H1 (cell line): Measurements from ENCODE around the gene DECR2. TPM values are rescaled to one million over a fixed set of nuclear protein-coding genes. Genes with fewer than 3 reads are reported as not detected.

ENCODE experiments used
- CTCF ChIA-PET: fragments of 300-600 bp; sonication (Branson Sonifier 250); formaldehyde crosslinking; loops from one replicate; lab custom pipeline; 2021; ENCODE audit not compliant: partially characterized antibody; lab: Charles Lee
- POLR2A ChIA-PET: fragments of 300-600 bp; sonication (Branson Sonifier 250); formaldehyde crosslinking; loops from one replicate; lab custom pipeline; 2021; ENCODE audit warnings: inconsistent platforms; ENCODE audit not compliant: partially characterized antibody; lab: Charles Lee
- DNase-seq, 2 experiments: peaks; one replicate each; pipeline versions ENCODE4 v3.0.0 to v3.0.0-alpha.2; 2010 to 2022; ENCODE audit warnings: low spot score in 2 of 2, low read depth in 1 of 2, mixed read lengths in 1 of 2
- FAIRE-seq: peaks from 2 replicates; lab custom pipeline; 2011; peaks lifted over from hg19 to GRCh38; lab: Jason Lieb, UNC
- H2AFZ ChIP-seq: 2 replicates; pipeline ENCODE4 v1.8.1; 2012; ENCODE audit warnings: low read length, inconsistent platforms
- H2AK5ac ChIP-seq: 2 replicates; pipeline ENCODE4 v1.6.1; 2013; ENCODE audit warnings: low read depth, low read length
- H2BK120ac ChIP-seq: replicated peaks from 2 replicates; pipeline ENCODE3; 2013; ENCODE audit warnings: low read depth, low read length, inconsistent platforms
- H2BK12ac ChIP-seq: 2 replicates; pipeline ENCODE4 v1.6.1; 2013; ENCODE audit warnings: low read depth, low read length
- H2BK15ac ChIP-seq: 2 replicates; pipeline ENCODE4 v1.6.1; 2013; ENCODE audit warnings: low read length
- H2BK20ac ChIP-seq: 2 replicates; pipeline ENCODE4 v1.6.1; 2013; ENCODE audit warnings: low read length
- H2BK5ac ChIP-seq: 2 replicates; pipeline ENCODE4 v1.6.1; 2013; ENCODE audit warnings: low read depth, low read length
- H3K14ac ChIP-seq: 2 replicates; pipeline ENCODE4 v1.6.1; 2013; ENCODE audit warnings: inconsistent platforms; ENCODE audit not compliant: insufficient read length
- H3K18ac ChIP-seq: 2 replicates; pipeline ENCODE4 v1.6.1; 2013; ENCODE audit warnings: low read length; ENCODE audit errors: extremely low read depth
- H3K23ac ChIP-seq: 2 replicates; pipeline ENCODE4 v1.6.1; 2013; ENCODE audit warnings: inconsistent platforms; ENCODE audit not compliant: insufficient read length
- H3K23me2 ChIP-seq: 2 replicates; pipeline ENCODE4 v1.6.1; 2013; ENCODE audit warnings: low read depth, low read length
- H3K27ac ChIP-seq: 2 replicates; pipeline ENCODE4 v1.6.1; 2011; ENCODE audit warnings: low read depth, low read length, inconsistent platforms
- H3K27me3 ChIP-seq, 4 experiments: replicated peaks in 1 of 4; 1 replicate in 1 of 4; 2 replicates in 3 of 4; pipeline versions ENCODE4 v1.6.1 to v1.8.1; 2011 to 2013; ENCODE audit warnings: low read length in 3 of 4, mild to moderate bottlenecking in 3 of 4, inconsistent platforms in 2 of 4, mixed read lengths in 2 of 4, moderate library complexity in 1 of 4; ENCODE audit not compliant: control insufficient read depth in 3 of 4, insufficient read depth in 3 of 4; ENCODE audit errors: extremely low read depth in 1 of 4
- H3K36me3 ChIP-seq, 4 experiments: 2 replicates each; pipeline versions ENCODE4 v1.6.1 to v1.8.1; 2011 to 2013; ENCODE audit warnings: mild to moderate bottlenecking in 4 of 4, low read length in 3 of 4, moderate library complexity in 2 of 4, control low read depth in 1 of 4, inconsistent platforms in 1 of 4; ENCODE audit not compliant: insufficient read depth in 4 of 4, control insufficient read depth in 2 of 4
- H3K4ac ChIP-seq: replicated peaks from 2 replicates; pipeline ENCODE3; 2013; ENCODE audit warnings: low read length, low read depth, mixed read lengths, inconsistent platforms; ENCODE audit not compliant: insufficient read length
- H3K4me1 ChIP-seq, 4 experiments: replicated peaks in 1 of 4; 1 replicate in 1 of 4; 2 replicates in 3 of 4; pipeline versions ENCODE4 v1.6.1 to v1.8.1; 2011 to 2013; ENCODE audit warnings: low read length in 3 of 4, inconsistent platforms in 2 of 4, mixed read lengths in 1 of 4; ENCODE audit not compliant: insufficient read depth in 4 of 4, control insufficient read depth in 3 of 4
- H3K4me2 ChIP-seq, 2 experiments: 2 replicates each; pipeline versions ENCODE4 v1.6.1 to v1.8.1; 2011 to 2013; ENCODE audit warnings: low read depth in 2 of 2, low read length in 2 of 2, control low read depth in 1 of 2, inconsistent platforms in 1 of 2, mild to moderate bottlenecking in 1 of 2; ENCODE audit not compliant: insufficient read depth in 1 of 2
- H3K4me3 ChIP-seq, 4 experiments: fragments of 200-600, 300-600 bp in 1 of 4; sonication (generic), shearing (Covaris generic), sonication (Bioruptor Twin) in 1 of 4; 2 replicates each; pipeline versions ENCODE4 v1.5.1 to v1.8.1; 2011 to 2016; ENCODE audit warnings: low read length in 4 of 4, low read depth in 3 of 4, control low read depth in 2 of 4, inconsistent platforms in 2 of 4, mild to moderate bottlenecking in 2 of 4, mixed read lengths in 1 of 4, moderate library complexity in 1 of 4; ENCODE audit not compliant: insufficient read depth in 2 of 4; ENCODE audit errors: extremely low read depth in 1 of 4
- H3K56ac ChIP-seq: replicated peaks from 2 replicates; pipeline ENCODE3; 2013; ENCODE audit warnings: low read depth, mild to moderate bottlenecking, mixed read lengths, low read length, inconsistent platforms; ENCODE audit not compliant: insufficient read length
- H3K79me1 ChIP-seq: 2 replicates; pipeline ENCODE4 v1.6.1; 2013; ENCODE audit warnings: low read depth, low read length, control low read depth
- H3K79me2 ChIP-seq, 2 experiments: 2 replicates each; pipeline versions ENCODE4 v1.6.1 to v1.8.1; 2012 to 2013; ENCODE audit warnings: low read length in 2 of 2, mild to moderate bottlenecking in 2 of 2, inconsistent platforms in 1 of 2; ENCODE audit not compliant: insufficient read depth in 2 of 2, control insufficient read depth in 1 of 2
- H3K9ac ChIP-seq, 4 experiments: replicated peaks in 1 of 4; 1 replicate in 1 of 4; 2 replicates in 3 of 4; pipeline versions ENCODE4 v1.6.1 to v1.8.1; 2011 to 2013; ENCODE audit warnings: low read depth in 3 of 4, low read length in 3 of 4, control low read depth in 2 of 4, mild to moderate bottlenecking in 2 of 4, moderate library complexity in 2 of 4, inconsistent platforms in 1 of 4; ENCODE audit errors: extremely low read depth in 1 of 4
- H3K9me3 ChIP-seq, 2 experiments: 2 replicates each; pipeline versions ENCODE4 v1.6.1 to v1.8.1; 2012 to 2013; ENCODE audit warnings: mild to moderate bottlenecking in 2 of 2, moderate library complexity in 2 of 2, control low read depth in 1 of 2, inconsistent platforms in 1 of 2, low read depth in 1 of 2, low read length in 1 of 2, mixed read lengths in 1 of 2; ENCODE audit not compliant: insufficient read depth in 2 of 2
- H4K20me1 ChIP-seq, 2 experiments: replicated peaks in 1 of 2; 2 replicates each; pipeline versions ENCODE3 to v1.8.1; 2011 to 2013; ENCODE audit warnings: inconsistent platforms in 2 of 2, low read length in 2 of 2, mild to moderate bottlenecking in 1 of 2; ENCODE audit not compliant: insufficient read depth in 2 of 2, control insufficient read depth in 1 of 2
- H4K5ac ChIP-seq: 2 replicates; pipeline ENCODE4 v1.6.1; 2013; ENCODE audit warnings: low read length, low read depth, mixed read lengths, inconsistent platforms; ENCODE audit not compliant: insufficient read length
- H4K8ac ChIP-seq: 2 replicates; pipeline ENCODE4 v1.8.0; 2013; ENCODE audit warnings: mild to moderate bottlenecking, moderate library complexity, low read length, inconsistent platforms; ENCODE audit not compliant: insufficient read depth; ENCODE audit errors: extremely low read depth
- H4K91ac ChIP-seq: replicated peaks from 2 replicates; pipeline ENCODE3; 2013; ENCODE audit warnings: low read length, mixed read lengths, inconsistent platforms; ENCODE audit not compliant: insufficient read length
- BRCA1 ChIP-seq: IDR thresholded peaks from 2 replicates; pipeline ENCODE4 v1.6.1; 2012; ENCODE audit warnings: low read depth, low read length, improper control_type of control experiment
- CBX5 ChIP-seq: fragments of 300-800, 300-1000 bp; sonication (generic); IDR thresholded peaks from 2 replicates; pipeline ENCODE4 v1.7.1; 2016; ENCODE audit warnings: antibody characterized with exemption, low read length, low read depth
- JUN ChIP-seq: IDR thresholded peaks from 2 replicates; pipeline ENCODE4 v1.6.1; 2011; ENCODE audit warnings: low read depth, mild to moderate bottlenecking, improper control_type of control experiment, low read length
- RNF2 ChIP-seq: fragments of 200-900, 300-1000 bp; sonication (generic); IDR thresholded peaks from 2 replicates; pipeline ENCODE4 v1.7.1; 2016; ENCODE audit warnings: borderline replicate concordance, low read depth, mild to moderate bottlenecking, antibody characterized with exemption, low read length; ENCODE audit not compliant: poor library complexity, severe bottlenecking; ENCODE audit errors: missing control alignments
- TEAD4 ChIP-seq: IDR thresholded peaks from 2 replicates; pipeline ENCODE4 v1.6.1; 2012; ENCODE audit warnings: low read depth, low read length, inconsistent platforms, mixed read lengths
- WGBS, 2 experiments: shearing (Covaris generic) in 1 of 2; methylation state at CpG; one replicate each; pipeline versions ENCODE4 v1.1.6 to v1.1.7; 2013 to 2015; ENCODE audit warnings: low lambda C conversion rate in 2 of 2, mixed read lengths in 2 of 2, inconsistent platforms in 1 of 2, low coverage in 1 of 2, missing lambda C conversion rate in 1 of 2; ENCODE audit not compliant: insufficient replicate concordance in 2 of 2, insufficient coverage in 1 of 2, insufficient read length in 1 of 2; ENCODE audit errors: extremely low coverage in 1 of 2, missing lambda C conversion rate in 1 of 2; 5-methylcytosine and 5-hydroxymethylcytosine counted together
- polyA plus RNA-seq, 7 experiments: library from polyadenylated mRNA; depleted of rRNA in 3 of 7; stranded (reverse) in 5 of 7; unstranded in 2 of 7; fragments of >200 nt in 5 of 7; fragments of 200-250 nt in 2 of 7; gene quantifications; 1 replicate in 5 of 7; 2 replicates in 1 of 7; 4 replicates in 1 of 7; pipeline versions ENCODE4 v1.2.1 to v1.2.3, GENCODE V29; 2011 to 2013; ENCODE audit warnings: missing spikeins in 2 of 7, mixed read lengths in 2 of 7
- total RNA-seq: library from RNA; stranded (reverse); fragmentation: NEBNext Ultra II Directional; extraction: Animal tissue kit (Norgen Biotek cat#: 25700); gene quantifications from 2 replicates; pipeline ENCODE4 v1.2.1, GENCODE V29; 2021

Gene DECR2
- total and polyA plus RNA-seq, 2 of the 8 experiments (the other 6 are each of a cell fraction or from before 2014, with no cell fraction given) = 28.2 to 39.9 TPM

DNA sequence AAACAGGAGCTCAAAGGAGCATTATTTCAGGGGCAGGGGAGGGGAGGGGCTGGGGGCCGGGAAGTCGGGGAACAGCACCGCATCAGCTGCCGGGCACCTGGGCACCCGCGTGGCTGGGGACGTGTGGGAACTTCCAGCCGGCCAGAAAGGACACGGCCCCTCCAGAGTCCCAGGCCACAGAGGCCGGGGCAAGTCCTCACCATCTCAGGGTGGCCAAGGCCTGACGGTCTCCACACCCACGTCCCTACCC lies 21.0 kb upstream of the DECR2 start:
- Histone ChIP-seq H3K27me3 (peaks cover 0 to 3% (median under 1%) of the 10 kb centered on the region in 4 experiments; a peak in 2 of 7 replicates), H2BK12ac (peak overlapping the region; percentile 84; the same call in 1 of the 2 replicates), H3K36me3 (peaks cover 0 to 21% (median 7%) of the 10 kb centered on the region in 4 experiments; a peak in 7 of 8 replicates), H3K14ac (no peak overlapping the region), H4K91ac (no peak overlapping the region), H3K56ac (no peak overlapping the region), H3K4me2 (peak overlapping the region; percentile 68 to 93), H3K4ac (no peak overlapping the region), H3K23ac (no peak overlapping the region), H2BK20ac (no peak overlapping the region), H3K27ac (peak overlapping the region; percentile 37; the same call in 1 of the 2 replicates), H3K79me2 (peaks cover 0 to 24% of the 10 kb centered on the region in 2 experiments; a peak in 2 of 4 replicates), H3K9me3 (no peaks in the 10 kb centered on the region), H3K9ac (peak overlapping the region in 3 of 4 experiments; percentile 42 to 55 (median 50); a peak in 3 of 7 replicates), H3K23me2 (peaks cover 13% of the 10 kb centered on the region), H3K4me1 (peaks cover 8 to 28% (median 19%) of the 10 kb centered on the region in 4 experiments), H2AFZ (no peak overlapping the region), H2AK5ac (no peak overlapping the region), H2BK120ac (no peak overlapping the region), H4K5ac (peak overlapping the region; percentile 28), H3K79me1 (peaks cover 4% of the 10 kb centered on the region; the same call in 1 of the 2 replicates), H3K18ac (peak overlapping the region; percentile 48; the same call in 1 of the 2 replicates), H4K20me1 (peaks cover 11 to 24% of the 10 kb centered on the region in 2 experiments), H2BK15ac (peak overlapping the region; percentile 99; the same call in 1 of the 2 replicates), H3K4me3 (peak overlapping the region; percentile 59 to 94 (median 82)), H4K8ac (no peak overlapping the region), H2BK5ac (peak overlapping the region; percentile 87; the same call in 1 of the 2 replicates)
- CTCF ChIA-PET = no interaction called here
- POLR2A ChIA-PET = interaction anchor here (0.8 to 3.0 kb wide), 6 partner anchors 10 to 327 kb away, joined by 3 to 22 read pairs (median 4); partner anchors contain the start of genes DECR2, MRPL28, POLR3K and SNRNP25
- WGBS, 2 experiments = 7% methylated on average over 6 of the region's 12 CpGs; no CpG with 5 or more reads in 1 of the 2 experiments
- FAIRE-seq (no peak), DNase-seq (no peak)
- no peak for TF ChIP-seq RNF2
- TF ChIP-seq CBX5 = no peak
- no peak for TF ChIP-seq JUN
- TF ChIP-seq BRCA1 = no peak
- TF ChIP-seq TEAD4 = no peak
